Esophagus (tissue), 2 donors: Measurements from ENCODE around the gene RPS6KC1. TPM values are rescaled to one million over a fixed set of nuclear protein-coding genes. Genes with fewer than 3 reads are reported as not detected.

Experiments
- H3K27ac ChIP-seq, 2 donors: one replicate each; pipeline ENCODE4 v1.5.1; 2013; ENCODE audit warnings: low read depth in 2 of 2, mild to moderate bottlenecking in 2 of 2, inconsistent platforms in 1 of 2, low read length in 1 of 2, moderate library complexity in 1 of 2
- H3K27me3 ChIP-seq, 2 donors: one replicate each; pipeline ENCODE4 v1.6.1; 2013; ENCODE audit warnings: low read length in 2 of 2, control low read depth in 1 of 2, mild to moderate bottlenecking in 1 of 2; ENCODE audit not compliant: insufficient read depth in 2 of 2, control insufficient read depth in 1 of 2
- H3K36me3 ChIP-seq, 2 donors: one replicate each; pipeline ENCODE4 v1.6.1; 2013; ENCODE audit warnings: low read length in 1 of 2; ENCODE audit not compliant: control insufficient read depth in 2 of 2, insufficient read depth in 2 of 2
- H3K4me1 ChIP-seq, 2 donors: one replicate each; pipeline ENCODE4 v1.6.1; 2013; ENCODE audit warnings: low read length in 1 of 2; ENCODE audit not compliant: control insufficient read depth in 2 of 2, insufficient read depth in 2 of 2
- H3K4me3 ChIP-seq, 2 donors: one replicate each; pipeline ENCODE4 v1.5.1; 2013; ENCODE audit warnings: low read length in 2 of 2, mild to moderate bottlenecking in 2 of 2, low read depth in 1 of 2, moderate library complexity in 1 of 2
- H3K9me3 ChIP-seq, 2 donors: one replicate each; pipeline ENCODE4 v1.6.1; 2013; ENCODE audit warnings: mild to moderate bottlenecking in 2 of 2, low read depth in 1 of 2, low read length in 1 of 2, moderate library complexity in 1 of 2; ENCODE audit not compliant: control insufficient read depth in 2 of 2, insufficient read depth in 1 of 2
- WGBS, 2 donors: extraction: QIAGEN DNeasy Blood & Tissue Kit; methylation state at CpG; one replicate each; pipeline ENCODE4 v1.1.7; 2013; 5-methylcytosine and 5-hydroxymethylcytosine counted together
- polyA plus RNA-seq, 2 donors: library from polyadenylated mRNA; stranded (reverse); fragments of 200-250 nt; gene quantifications; one replicate each; pipeline ENCODE4 v1.2.3, GENCODE V29; 2013
- donor health status: healthy with polysubstance abuse.
- donor health status: Bipolar disorder and iron deficiency.

Gene RPS6KC1
- polyA plus RNA-seq, 2 donors, result 2.2 to 3.8 TPM

- H3K27ac ChIP-seq, result no peak overlapping the region
- H3K4me3 ChIP-seq, result no peak overlapping the region
- no peaks in the 10 kb centered on the region for H3K9me3 ChIP-seq
- H3K4me1 ChIP-seq, result peaks cover 0 to 1% of the 10 kb centered on the region in 2 donors
- H3K36me3 ChIP-seq, result no peaks in the 10 kb centered on the region
- no peaks in the 10 kb centered on the region for H3K27me3 ChIP-seq
Measured at GRCh38 chr1:213054733-213055591, 3.9 kb downstream of the RPS6KC1 start.

GRCh38 chr1:213055767-213056166 is 4.7 kb downstream of the RPS6KC1 start:
- peaks cover 0 to under 1% of the 10 kb centered on the region in 2 donors for H3K4me1 ChIP-seq
- no peaks in the 10 kb centered on the region for H3K9me3 ChIP-seq

GRCh38 chr1:213057264-213058059 is 6.4 kb downstream of the RPS6KC1 start:
- H3K9me3 ChIP-seq, result no peaks in the 10 kb centered on the region
- no peaks in the 10 kb centered on the region for H3K36me3 ChIP-seq
- WGBS, 2 donors, result 89 to 92% methylated on average over 5 of the region's 5 CpGs
- H3K4me1 ChIP-seq, result no peaks in the 10 kb centered on the region
- no peaks in the 10 kb centered on the region for H3K27me3 ChIP-seq
- H3K4me3 ChIP-seq, result no peak overlapping the region
- H3K27ac ChIP-seq, result no peak overlapping the region

More at GRCh38 chr1:213055767-213056166, 4.7 kb downstream of the RPS6KC1 start:
- WGBS, 2 donors, result 80 to 82% methylated on average over 3 of the region's 3 CpGs
- Histone ChIP-seq H3K27me3 (no peaks in the 10 kb centered on the region), H3K27ac (no peak overlapping the region), H3K36me3 (no peaks in the 10 kb centered on the region), H3K4me3 (no peak overlapping the region)

- H3K27me3 ChIP-seq, result no peaks in the 10 kb centered on the region
- no peaks in the 10 kb centered on the region for H3K4me1 ChIP-seq
- WGBS, 2 donors, result 98% methylated on average over 2 of the region's 2 CpGs
- no peaks in the 10 kb centered on the region for H3K36me3 ChIP-seq
- no peak overlapping the region for H3K4me3 ChIP-seq
- no peak overlapping the region for H3K27ac ChIP-seq
- H3K9me3 ChIP-seq, result no peaks in the 10 kb centered on the region
Measured at GRCh38 chr1:213060836-213061235, 9.8 kb downstream of the RPS6KC1 start.

- no peaks in the 10 kb centered on the region for H3K4me1 ChIP-seq
- no peak overlapping the region for H3K27ac ChIP-seq
- 91 to 97% methylated on average over 1 of the region's 1 CpG for WGBS, 2 donors
- H3K9me3 ChIP-seq, result no peaks in the 10 kb centered on the region
- no peaks in the 10 kb centered on the region for H3K36me3 ChIP-seq
- H3K27me3 ChIP-seq, result no peaks in the 10 kb centered on the region
- no peak overlapping the region for H3K4me3 ChIP-seq
Measured at GRCh38 chr1:213061263-213061662, 10.2 kb downstream of the RPS6KC1 start.

- Histone ChIP-seq H3K27ac (no peak overlapping the region), H3K27me3 (no peaks in the 10 kb centered on the region), H3K4me3 (no peak overlapping the region), H3K4me1 (no peaks in the 10 kb centered on the region), H3K9me3 (no peaks in the 10 kb centered on the region), H3K36me3 (no peaks in the 10 kb centered on the region)
- 93 to 97% methylated on average over 5 of the region's 5 CpGs for WGBS, 2 donors
Measured at GRCh38 chr1:213065800-213066199, 14.8 kb downstream of the RPS6KC1 start.

- H3K36me3 ChIP-seq, result no peaks in the 10 kb centered on the region
- 76 to 80% methylated on average over 2 of the region's 2 CpGs for WGBS, 2 donors
- H3K4me1 ChIP-seq, result no peaks in the 10 kb centered on the region
- no peaks in the 10 kb centered on the region for H3K27me3 ChIP-seq
- no peaks in the 10 kb centered on the region for H3K9me3 ChIP-seq
- no peak overlapping the region for H3K4me3 ChIP-seq
- H3K27ac ChIP-seq, result no peak overlapping the region
Measured at GRCh38 chr1:213066363-213066762, 15.3 kb downstream of the RPS6KC1 start.

GRCh38 chr1:213067352-213067751 is 16.3 kb downstream of the RPS6KC1 start:
- Histone ChIP-seq H3K36me3 (no peaks in the 10 kb centered on the region), H3K27me3 (no peaks in the 10 kb centered on the region), H3K4me3 (no peak overlapping the region), H3K9me3 (no peaks in the 10 kb centered on the region), H3K27ac (no peak overlapping the region), H3K4me1 (no peaks in the 10 kb centered on the region)
- 76 to 77% methylated on average over 1 of the region's 1 CpG for WGBS, 2 donors

- no peaks in the 10 kb centered on the region for H3K27me3 ChIP-seq
- H3K27ac ChIP-seq, result no peak overlapping the region
- no peaks in the 10 kb centered on the region for H3K9me3 ChIP-seq
- no peaks in the 10 kb centered on the region for H3K36me3 ChIP-seq
- 22 to 23% methylated on average over 2 of the region's 2 CpGs for WGBS, 2 donors
- no peaks in the 10 kb centered on the region for H3K4me1 ChIP-seq
- H3K4me3 ChIP-seq, result no peak overlapping the region
Measured at GRCh38 chr1:213070406-213070805, 19.4 kb downstream of the RPS6KC1 start.
